C4-2B (cell line): Measurements from ENCODE around the gene SLC39A11.

Experiments
- CTCF ChIP-seq: fragments of 450-650 bp; conservative IDR thresholded peaks from 2 replicates; pipeline ENCODE4 v1.5.1; 2017; ENCODE audit warnings: mild to moderate bottlenecking
- ZFX ChIP-seq: fragments of 450-650 bp; IDR thresholded peaks from 2 replicates; pipeline ENCODE4 v1.6.1; 2017

- no peak for TF ChIP-seq CTCF
- TF ChIP-seq ZFX = no peak
Measured at GRCh38 chr17:73140566-73140965, 48.1 kb upstream of the SLC39A11 start.
